ENCODE results near the gene RPAP3.
"Not testable (repeated sequence)": the region's sequence is repeated elsewhere in the genome, so short reads cannot be mapped to it uniquely, and the experiment has no call there.

RPAP3 gene

DNA sequence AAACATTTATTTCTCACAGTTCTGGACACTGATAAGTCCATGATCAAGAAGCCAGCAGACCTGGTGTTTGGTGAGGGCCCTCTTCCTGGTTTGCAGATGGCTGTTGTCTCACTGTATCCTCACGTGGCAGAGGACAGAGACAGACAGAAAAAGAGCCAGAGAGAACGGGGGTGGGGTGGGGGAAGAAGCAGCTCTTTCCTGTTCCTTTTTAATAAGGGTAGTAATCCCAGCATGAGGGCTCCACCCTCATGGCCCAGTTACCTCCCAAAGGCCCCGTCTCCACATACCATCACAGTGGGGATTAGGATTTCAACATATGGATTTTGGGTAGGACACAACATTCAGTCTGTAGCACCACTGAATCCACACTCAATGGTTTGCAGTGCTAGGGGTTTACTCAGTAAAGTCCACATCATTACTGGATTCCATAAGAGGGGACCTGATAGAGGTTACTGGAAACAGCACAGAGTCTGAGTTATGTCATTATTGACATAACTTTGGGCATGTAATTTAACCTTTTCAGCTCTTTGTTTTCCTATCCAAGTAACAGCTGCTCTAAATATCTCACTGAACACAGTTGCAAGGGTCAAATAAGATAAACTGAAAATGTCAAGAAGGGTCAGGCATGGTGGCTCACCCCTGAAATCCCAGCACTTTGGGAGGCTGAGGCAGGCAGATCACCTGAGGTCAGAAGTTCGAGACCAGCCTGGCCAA lies 53.2 kb downstream of the RPAP3 start:
- no peak for DNase-seq

DNA sequence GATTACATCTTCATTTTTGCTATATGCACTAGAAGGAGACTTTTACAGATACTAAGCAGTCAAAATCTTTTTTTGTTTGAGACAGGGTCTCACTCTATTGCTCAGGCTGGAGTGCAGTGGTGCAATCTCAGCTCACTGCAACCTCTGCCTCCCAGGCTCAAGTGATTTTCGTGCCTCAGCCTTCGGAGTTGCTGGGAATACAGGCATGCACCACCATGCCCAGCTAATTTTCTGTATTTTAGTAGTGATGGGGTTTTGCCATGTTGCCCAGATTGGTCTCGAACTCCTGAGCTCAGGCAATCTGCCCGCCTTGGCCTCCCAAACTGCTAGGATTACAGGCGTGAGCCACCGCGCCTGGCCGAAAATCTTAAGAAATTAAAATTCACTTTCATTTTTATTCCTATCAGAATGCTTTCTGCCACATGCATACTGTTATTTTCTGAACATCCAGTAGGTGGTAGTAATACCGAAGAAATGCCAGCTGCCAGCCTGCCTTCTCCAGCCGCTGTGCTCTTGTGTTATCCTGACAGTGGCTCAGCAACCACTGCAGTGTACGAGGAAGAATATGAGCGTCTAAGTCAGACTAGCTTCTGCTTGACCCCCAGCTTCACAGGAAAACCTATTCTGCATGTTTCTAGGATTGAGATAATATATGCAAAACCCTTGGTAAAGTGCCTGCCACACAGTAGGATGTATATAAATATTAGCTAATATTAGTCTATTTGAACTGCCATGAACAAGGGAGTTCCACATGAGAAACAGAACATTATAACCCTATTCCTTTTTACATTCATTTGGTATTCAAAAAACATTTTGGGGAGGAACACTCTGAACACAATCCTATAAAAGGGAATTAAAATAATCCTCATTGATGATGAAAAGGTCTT lies 54.2 kb downstream of the RPAP3 start:
- DNase-seq, result peak; percentile 31

- DNase-seq, result no peak
Measured at GRCh38 chr12:47650469-47650868, 55.4 kb downstream of the RPAP3 start.

GRCh38 chr12:47649381-47649780 lies 56.4 kb downstream of the RPAP3 start:
- no peak for DNase-seq

- no peak for DNase-seq
Measured at GRCh38 chr12:47648056-47648579, 57.7 kb downstream of the RPAP3 start.

DNA sequence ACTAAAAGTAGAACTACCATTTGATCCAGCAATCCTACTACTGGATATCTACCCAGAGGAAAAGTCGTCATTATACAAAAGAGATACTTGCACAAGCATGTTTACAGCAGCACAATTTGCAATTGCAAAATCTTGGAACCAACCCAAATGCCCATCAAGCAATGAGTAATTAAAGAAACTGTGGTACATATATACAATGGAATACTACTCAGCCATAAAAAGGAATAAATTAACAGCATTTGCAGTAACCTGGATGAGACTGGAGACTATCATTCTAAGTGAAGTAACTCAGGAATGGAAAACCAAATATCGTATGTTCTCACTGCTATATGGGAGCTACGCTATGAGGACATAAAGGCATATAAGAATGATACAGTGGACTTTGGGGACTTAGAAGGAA lies 63.5 kb downstream of the RPAP3 start:
- not testable (repeated sequence) for DNase-seq

DNA sequence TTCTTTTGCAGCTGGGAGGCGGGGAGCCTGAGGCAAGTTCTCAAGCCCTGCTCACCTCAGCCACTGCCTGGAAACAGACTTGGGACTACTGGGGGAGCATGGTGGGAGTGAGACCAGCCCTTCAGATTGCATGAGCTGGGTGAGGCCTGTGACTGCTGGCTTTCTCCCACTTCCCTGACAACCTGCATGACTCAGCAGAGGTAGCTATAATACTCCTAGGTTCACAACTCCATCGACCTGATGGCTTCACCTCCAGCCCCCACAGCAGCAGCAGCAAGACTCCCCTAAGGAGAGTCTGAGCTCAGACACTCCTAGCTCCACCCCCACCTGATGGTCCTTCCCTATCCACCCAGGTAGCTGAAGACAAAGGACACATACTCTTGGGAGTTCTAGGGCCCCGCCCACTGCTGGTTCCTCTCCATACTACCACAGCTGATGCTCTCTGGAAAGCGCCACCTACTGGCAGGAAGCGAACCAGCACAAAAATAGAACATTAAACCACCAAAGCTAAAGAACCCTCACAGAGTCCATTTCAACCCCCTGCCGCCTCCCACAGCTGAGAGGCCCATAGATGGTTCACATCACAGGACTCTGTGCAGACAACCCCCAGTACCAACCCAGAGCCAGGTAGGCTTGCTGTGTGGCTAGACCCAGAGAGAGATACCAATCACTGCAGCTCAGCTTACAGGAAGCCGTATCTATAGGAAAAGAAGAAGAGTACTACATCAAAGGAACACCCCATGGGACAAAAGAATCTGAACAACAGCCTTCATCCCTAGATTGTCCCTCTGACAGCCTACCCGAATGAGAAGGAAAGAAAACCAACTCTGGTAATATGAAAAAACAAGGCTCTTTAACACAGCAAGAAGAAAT lies 68.7 kb downstream of the RPAP3 start:
- DNase-seq, result peak; percentile 14

GRCh38 chr12:47635770-47636169 lies 70.1 kb downstream of the RPAP3 start:
- not testable (repeated sequence) for DNase-seq

GRCh38 chr12:47634127-47634526 lies 71.7 kb downstream of the RPAP3 start:
- no peak for DNase-seq

DNA sequence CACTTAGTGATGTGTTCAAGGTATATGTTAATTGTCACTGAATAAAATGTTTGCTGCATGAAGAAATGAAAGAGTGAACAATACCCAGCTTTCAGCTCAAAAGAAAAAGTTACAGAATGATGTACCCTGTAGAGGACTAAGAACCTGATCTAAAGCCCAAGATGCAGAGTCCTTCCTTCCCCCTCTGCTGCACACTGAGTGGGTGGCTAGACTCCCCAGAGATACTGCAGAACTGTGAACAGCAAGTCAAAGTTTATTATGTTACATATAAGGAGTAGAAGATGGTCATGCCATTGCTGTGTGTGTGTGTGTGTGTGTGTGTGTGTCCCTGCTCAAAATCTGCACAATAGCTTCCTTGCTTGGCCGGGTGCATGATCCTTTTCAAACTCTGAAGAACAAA lies 83.9 kb downstream of the RPAP3 start:
- DNase-seq, result no peak

DNA sequence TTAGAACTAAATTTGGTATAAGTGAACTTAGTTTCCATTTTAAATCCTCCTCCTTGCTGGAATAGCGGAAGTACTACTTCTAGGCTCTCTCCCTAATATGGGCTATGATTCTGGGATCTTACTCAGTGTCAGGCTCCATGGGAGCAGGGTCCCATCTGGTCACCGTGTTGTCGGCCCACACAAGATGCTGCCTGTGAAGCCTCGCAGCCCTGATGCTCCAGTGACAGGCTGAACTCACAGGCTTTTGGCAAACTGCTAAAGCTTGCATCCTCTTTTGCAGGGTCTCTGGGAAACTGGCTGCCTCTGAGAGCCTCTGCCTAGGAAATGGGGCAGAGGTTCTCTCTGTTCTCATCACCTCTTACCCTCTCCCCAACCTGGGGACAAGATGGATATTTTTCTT lies 88.4 kb downstream of the RPAP3 start:
- no peak for DNase-seq

DNA sequence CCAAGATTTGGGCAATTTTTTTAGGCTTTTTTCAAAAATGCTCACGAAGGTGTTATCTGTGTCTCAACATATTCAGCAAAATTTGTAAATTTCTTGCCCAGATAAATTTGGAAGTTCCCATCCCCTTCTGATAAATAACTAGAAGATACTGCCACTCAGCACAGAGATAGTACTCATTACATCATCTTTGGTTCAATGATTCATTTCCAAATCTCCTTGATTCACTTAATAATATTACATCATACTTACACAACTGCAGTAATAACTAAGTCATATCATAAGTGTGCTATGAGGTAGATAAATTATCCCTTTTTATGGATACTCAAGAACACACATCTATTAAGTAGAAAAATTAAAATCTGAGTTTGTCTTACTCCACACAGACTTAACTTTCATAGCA lies 89.4 kb downstream of the RPAP3 start:
- DNase-seq, result no peak

DNA sequence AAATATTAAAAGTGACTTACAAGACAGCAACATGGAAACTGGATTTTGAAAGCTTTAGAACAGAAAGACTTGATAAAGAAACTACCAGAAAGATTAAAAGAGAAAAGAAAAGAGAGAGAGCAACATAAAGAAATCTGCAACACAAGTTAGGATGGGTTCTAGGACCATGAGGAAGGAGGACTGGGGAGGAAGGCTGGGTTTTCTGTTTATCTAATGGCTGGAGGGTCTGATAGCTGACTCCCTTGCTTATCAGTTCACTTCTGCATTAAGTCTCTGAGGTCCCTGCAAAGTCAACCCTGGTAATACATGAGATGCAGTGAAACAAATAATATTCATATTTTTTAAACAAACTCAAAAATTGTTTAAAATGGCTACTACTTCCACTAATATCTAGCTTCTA lies 90.1 kb downstream of the RPAP3 start:
- DNase-seq, result no peak

DNA sequence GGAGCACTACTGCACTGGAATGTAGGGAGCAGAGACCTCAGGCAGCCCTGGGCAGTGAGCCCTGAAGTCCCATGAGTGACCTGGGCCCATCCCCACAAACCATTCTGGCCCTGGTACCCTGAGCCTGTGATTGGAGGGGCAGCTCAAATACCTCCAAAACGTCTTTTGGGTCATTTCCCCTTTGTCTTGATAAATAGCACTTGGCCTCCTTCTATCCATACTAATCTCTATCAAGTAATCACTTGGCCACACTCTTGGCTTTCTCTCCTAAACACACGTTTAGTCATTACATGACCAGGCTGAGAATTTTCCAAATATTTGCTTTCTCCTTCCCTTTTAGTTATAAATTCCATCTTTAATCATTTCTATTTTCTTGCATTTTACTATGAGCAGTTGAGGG lies 91.3 kb downstream of the RPAP3 start:
- no peak for DNase-seq

DNA sequence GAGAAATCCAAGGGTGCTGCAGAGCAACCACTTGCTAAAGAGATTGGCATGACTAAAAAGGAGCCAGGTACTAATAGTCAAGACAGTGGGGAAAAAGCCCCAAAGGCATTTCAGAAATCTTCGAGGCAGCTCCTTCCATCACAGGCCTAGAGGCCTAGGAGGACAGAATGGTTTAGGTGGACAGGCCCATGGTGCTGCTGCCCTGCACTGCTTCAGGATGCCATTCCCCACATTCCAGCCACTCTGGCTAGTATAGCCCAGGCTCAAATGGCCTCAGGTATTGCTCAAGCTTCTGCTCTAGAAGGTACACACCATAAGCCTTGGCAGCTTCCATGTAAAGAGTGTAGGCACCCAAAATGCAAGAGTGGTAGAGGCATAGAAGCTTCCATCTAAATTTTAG lies 92.9 kb downstream of the RPAP3 start:
- no peak for DNase-seq

DNA sequence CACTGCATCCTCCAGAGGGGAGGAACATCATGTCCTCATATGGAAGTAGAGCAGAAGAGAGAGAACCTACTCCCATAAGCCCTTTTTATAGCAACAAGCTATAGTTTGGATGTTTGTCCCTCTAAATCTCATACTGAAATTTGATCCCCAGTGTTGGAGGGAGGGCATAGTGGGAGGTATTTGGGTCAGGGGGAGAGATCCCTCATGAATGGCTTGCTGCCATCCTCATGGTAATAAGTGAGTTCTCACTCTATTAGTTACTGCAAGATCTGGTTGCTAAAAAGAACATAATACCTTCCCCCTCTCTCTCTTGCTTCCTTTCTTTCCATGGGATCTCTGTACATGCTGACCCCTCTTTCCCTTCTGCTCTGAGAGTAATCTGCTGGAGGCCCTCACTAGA lies 93.9 kb downstream of the RPAP3 start:
- DNase-seq, result no peak

Measured in activated gamma-delta T cell treated with Interleukin-2 at 50 U/mL for 16 hours (primary cell).